RKO (cell line): Measurements from ENCODE around the gene PCSK6.

Experiments used
- DNase-seq: peaks from one replicate; pipeline ENCODE4 v3.0.0-alpha.2; 2016; ENCODE audit warnings: low spot score

The PCSK6 gene

DNA sequence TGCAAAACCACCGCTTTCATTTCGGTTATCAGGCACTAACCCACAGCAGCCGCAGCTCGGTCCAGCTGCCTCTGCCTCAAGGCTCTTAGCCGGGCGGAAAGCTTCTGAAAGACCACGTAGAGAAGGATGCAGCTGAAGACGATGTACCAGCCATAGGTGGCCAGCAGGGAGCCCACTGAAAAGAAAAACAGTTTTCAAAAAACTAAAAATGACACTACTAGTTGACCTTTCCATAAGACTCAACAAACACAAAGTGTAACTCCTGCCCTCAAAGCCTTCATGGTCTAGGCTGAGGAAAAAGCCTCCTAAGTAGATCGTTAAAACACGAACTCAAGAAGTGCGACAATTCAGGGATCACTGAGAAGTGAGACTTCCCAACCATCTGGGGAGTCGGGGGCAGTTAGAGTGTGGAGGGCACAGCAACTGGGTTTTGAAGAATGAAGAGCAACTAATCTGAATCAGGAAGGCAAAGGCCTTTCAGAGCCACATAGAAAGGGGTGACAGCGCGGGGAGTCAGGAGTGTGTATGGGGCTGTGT is 212.9 kb downstream of the PCSK6 start:
- DNase-seq, result peak; percentile 70

DNA sequence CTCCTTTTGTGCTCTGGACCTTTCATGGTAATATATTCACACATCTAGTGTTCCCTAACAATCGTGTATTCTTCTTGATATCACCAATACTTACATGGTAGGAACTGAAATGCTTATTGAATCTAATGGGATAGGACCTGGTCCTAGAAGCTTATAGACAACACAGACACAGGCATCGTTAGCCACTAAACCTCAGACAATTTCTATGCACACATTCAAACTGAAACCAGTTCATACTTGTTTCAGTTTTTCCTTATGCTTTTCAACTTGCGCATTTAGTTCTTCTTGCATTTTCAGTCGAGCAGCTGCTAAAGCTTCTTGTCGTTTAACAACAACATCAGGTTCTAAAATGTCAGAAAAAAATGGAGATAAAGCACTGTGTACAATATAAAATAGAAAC is 214.5 kb downstream of the PCSK6 start:
- DNase-seq, result no peak

DNA sequence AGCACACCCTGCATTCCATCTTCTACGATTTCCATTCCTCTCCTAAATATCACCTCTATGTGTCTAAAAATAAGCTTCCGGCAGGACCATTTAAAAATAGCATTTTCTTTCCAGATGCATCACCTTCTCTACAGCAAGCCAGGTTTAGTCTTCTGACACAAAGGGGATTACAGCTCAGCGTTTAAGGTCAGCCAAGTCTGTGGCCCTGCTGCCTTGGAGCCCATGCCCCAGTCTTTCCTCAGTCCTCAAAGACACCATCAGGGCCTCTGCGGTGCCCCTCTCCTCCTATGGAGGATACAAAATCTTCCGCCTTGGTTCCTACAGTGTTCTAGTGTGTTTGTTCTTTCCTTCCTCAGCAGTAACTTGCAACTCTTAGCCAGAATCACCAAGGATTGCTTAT is 216.0 kb downstream of the PCSK6 start:
- DNase-seq, result no peak

DNA sequence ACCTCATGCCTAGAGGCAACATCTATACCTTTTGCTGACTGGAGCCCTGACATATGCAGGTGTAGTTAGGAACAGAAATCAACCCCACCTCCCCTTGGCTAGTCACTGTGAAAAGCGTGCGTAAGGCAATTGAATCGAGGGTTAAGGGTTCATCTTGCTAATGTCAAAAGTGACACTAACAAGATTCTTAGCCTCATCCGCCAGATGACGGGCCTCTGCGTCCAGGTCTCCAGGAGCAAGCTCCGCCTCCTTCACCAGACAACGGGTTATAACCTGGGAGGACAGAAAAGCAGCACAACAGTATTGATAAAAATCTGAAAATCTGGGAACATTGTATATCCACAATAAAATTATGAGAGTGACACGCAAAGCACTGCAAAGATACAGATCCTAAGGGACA is 216.9 kb downstream of the PCSK6 start:
- DNase-seq, result no peak

DNA sequence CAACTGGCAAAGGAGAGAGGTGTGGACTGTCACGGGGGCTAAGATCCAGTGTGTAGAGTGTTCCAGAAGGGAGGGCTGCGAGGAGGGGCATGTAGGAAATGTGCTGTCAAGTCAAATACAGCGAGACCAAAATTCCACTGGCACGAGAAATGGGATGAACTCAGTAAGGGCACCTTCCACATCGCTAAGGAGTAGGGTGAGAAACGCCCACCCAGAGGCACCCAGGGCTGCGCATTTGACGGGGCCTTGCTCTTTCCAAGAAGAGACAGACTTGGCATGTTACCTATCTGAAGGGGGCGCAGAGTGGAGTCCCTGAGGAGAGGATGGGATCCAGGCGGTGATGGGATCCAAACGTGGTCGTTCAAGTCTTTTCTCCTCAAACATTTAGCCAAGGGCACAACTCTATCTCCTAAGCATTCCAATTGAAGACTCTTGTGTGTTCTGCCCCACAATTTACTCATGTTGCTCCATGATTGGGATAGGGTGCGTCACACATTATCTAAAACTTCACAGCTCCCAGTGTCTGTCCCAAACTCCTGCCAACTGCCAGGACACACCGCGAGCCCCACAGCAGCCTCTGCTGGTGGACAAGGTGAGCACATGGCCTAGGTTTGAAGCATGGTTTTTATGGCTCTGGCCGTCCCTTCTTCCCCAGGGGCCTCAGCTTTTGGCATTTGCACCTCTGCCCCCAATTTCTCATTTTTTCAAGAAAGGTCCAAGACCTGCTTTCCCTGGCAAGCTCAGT is 219.9 kb downstream of the PCSK6 start:
- no peak for DNase-seq

DNA sequence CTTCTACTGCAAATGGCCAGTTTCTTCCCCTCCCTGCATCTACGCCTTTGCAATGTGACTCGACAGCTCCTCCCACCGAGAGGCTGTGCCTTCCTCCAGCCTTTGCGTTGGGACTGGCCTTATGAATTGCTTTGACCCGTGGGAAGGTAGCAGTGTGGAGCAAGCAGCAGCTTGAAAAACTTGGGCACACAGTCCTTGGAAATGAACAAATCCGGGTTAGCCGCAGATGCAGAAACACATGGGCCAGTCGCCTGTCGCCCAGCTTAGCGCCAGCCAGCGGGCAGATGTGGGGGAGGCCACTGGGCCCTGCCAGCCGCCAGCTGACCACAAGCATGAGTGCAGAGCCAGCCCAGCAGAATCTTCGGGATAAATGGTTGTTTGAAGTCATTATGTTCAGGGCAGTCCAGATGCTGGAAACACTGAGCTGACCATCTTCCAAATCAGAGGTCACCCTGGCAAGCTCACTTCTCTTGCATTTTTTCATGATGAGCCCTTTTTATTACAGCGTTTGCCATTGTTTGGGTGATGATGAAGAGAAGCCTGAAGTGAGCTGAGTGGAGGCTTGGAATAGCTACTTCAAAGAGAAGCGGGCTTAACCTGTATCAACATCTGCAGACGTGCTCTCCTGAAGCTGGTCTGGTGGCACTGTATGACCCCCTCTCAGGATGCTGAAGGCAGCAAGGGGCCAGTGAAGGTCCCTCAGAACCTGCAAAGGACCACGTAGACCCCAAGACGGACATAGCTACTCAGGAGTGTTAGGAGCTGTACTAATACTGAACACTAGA is 222.0 kb downstream of the PCSK6 start:
- no peak for DNase-seq

DNA sequence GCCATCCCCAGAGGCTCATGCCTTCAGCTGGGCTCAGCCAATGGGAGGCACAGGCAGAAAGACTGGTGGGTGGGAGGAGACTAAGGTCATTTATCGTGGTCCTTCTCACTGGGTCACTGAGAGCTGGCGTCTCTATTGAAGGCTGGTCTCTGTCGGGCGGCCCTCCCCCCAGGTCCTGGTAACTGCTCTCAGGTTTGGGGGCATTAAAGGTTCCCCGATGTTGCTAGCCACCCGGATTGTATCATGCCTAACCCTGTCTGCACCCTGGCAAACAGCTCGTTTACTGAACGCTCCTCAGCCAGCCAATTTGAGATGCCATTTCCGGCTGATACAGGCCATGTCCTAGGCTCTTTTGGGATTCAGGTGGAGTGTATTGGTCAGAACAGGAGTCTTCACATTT is 222.7 kb downstream of the PCSK6 start:
- DNase-seq, result no peak

DNA sequence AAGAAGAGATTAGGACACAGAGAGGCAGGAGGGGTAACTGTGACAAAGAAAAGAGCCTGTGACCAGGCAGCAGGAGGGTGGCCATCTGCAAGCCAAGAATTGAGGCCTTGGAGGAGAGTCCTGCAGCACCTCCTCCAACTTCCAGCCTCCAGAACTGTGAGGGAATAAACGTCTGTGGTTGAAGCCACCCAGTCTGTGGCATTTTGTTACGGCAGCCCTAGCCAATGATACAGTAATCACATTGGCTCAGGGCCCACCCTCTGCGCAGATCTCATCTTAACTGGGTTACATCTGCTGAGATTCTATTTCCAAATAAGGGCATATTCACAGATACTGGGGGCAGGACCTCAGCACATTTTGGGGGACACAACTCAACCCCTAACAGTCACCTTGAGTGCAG is 223.5 kb downstream of the PCSK6 start:
- no peak for DNase-seq

DNA sequence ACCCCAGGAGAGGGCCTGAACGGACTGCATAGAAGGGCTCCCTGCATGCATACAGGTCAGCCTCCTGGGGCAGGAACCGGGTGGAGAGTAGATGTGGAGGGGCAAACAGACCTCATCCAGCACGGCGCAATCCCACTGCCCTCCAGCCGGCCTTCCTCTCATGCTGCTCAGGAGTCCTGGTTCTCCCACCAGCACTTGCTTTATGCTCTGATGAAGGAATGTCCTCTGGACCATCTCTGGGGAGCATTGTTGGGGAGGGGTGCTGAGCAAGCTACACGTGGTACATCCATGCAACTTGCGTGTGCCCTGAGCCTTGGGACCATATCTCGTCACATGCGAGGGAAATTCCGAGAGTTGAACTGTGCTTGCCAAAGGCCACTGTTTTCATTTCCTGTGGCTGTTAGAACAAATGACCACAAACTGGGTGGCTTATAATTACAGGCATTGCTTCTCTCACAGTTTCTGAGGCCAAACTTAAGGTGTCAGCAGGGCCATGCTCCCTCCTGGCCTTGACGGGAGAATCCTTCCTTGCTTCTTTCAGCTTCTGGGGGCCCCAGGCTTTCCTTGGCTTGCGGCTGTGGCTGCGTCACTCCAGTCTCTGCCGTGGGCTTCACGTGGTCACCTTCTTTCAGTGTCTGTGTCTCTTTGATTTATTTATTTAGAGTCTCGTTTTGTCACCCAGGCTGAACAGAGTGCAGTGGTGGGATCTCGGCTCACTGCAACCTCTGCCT is 224.4 kb downstream of the PCSK6 start:
- no peak for DNase-seq

DNA sequence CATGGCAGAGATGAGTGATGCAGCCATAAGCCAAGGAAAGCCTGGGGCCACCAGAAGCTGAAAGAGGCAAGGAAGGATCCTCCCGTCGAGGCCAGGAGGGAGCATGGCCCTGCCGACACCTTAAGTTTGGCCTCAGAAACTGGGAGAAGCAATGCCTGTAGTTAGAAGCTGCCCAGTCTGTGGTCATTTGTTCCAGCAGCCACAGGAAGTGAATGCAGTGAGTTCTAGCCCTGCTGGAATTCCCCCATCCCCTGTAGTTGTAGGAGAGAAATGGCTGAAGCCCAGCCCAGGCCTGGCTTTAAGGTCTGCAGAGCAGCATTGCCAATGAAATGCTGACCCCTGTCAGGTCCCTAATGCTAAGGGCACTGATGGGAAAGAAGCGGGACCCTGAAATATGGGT is 225.5 kb downstream of the PCSK6 start:
- no peak for DNase-seq

DNA sequence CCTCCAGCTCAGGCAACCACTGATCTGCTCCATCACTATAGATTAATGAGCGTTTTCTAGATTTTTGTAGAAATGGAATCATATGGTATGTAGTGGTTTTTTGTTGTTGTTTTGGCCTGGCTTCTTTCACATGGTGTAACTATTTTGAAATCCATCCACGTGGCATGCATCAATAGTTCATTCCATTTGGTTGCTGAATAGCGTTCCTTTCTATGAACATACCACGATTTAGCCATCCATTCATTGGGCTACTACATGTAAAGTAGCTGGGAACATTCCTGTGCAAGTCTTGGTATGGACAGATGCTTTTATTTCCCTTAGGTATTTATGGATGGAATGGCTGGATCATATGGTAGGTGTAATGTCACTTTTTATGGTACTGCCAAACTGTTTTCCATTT is 227.0 kb downstream of the PCSK6 start:
- no peak for DNase-seq

DNA sequence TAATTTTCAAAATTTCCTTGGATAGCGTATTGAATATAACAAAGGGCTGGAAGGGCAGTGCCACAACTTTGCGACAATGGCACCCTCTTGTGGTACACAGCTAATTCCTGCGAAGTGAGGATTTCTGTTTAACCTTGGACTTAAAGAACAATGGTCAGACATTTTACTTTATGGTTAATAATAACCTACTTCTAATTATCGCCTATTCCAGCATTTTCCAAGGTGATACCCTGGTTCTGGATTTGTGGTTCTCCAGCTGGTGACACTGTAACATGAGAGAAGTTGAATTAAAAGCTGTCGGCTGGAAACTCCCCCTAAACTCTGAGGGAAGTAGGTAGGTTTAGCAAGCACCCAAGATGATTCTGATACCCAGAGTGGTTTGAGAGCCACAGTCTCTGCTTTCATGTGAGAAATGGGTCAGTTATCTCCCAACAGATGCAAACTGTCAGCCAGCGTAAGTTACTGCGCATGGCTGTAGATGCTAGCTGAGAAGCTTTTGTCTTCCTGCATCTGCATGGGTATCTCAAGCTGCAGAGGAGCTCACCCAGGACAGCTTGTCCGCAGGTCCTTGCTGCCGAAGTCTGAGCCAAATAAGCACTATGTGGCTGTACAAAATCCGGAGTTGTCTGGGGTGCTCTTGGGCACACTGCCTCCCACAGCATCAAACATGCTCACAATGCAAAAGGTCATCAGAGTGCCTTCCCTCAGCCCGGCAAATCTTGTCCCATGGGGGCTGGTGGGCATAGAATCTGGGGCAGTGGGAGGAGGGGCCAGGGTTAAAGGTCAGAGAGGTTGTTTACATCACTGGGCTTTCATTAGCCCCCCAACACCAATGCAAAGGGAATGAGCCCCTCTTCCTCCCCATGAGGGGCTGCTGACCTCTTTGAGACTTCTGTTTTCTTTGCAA is 231.0 kb downstream of the PCSK6 start:
- DNase-seq, result peak; percentile 69

DNA sequence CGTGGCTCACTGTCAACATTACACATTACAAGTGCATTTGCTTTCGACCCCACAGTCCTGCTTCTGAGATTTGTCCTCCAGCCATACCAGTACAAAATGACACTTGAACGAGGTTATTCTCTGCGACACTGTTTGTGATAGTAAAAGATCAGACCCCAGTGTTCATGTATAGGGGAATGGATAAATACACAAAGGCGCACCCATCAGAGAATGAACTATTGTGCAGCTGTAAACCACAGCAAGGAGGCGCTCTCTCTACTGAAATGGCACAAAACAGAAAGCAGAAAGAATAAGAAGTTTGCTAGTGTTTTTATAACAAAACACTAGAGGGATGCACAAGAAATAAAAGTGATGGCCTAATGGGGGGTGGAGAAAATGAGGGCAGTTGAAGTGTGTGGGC is 232.8 kb downstream of the PCSK6 start:
- peak; percentile 32 for DNase-seq

DNA sequence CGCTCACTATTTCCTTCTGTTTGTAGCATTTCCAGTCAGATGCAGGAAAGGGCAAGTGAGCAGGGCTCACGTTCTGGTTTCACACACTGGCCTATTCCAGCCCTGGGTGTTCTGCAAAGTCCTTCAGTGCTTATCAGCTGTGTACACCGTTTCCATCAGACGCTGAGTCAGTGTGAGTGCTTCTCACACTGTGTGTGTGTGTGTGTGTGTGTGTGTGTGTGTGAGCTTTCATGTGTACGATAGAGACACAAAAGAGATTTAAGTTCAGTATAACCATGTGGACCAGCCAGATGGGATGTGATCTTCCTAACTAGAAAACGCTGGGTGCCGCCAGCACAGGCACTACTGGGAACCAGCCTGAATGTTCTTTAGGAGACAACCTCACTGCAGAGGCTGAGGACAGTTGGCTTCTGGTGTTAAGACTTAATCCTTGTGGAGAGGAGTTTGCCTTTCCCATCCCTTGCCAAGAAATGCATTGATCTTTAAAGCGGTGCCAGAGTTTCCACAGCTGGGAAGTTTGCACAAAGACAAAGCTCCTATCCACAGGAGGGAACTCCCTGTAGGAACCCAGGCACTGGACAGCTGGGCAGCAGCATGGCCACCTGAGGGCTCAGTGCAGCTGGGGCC is 233.8 kb downstream of the PCSK6 start:
- no peak for DNase-seq

DNA sequence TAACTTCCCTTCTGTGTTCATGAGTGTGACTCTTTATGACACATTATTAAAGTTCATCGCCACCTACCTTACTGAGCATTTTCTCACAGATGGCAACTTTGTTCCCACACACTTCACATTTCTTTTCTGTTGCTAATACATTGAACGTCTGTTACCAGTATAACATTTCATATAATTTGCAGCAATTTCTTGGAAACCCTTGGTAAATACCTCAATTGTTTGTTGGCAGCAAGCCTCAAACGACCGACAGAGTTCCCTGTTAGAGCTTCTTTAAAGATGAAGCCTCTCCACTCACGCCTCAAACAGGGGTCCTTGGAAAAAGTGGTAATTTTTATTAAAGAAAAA is 234.5 kb downstream of the PCSK6 start:
- DNase-seq, result no peak

DNA sequence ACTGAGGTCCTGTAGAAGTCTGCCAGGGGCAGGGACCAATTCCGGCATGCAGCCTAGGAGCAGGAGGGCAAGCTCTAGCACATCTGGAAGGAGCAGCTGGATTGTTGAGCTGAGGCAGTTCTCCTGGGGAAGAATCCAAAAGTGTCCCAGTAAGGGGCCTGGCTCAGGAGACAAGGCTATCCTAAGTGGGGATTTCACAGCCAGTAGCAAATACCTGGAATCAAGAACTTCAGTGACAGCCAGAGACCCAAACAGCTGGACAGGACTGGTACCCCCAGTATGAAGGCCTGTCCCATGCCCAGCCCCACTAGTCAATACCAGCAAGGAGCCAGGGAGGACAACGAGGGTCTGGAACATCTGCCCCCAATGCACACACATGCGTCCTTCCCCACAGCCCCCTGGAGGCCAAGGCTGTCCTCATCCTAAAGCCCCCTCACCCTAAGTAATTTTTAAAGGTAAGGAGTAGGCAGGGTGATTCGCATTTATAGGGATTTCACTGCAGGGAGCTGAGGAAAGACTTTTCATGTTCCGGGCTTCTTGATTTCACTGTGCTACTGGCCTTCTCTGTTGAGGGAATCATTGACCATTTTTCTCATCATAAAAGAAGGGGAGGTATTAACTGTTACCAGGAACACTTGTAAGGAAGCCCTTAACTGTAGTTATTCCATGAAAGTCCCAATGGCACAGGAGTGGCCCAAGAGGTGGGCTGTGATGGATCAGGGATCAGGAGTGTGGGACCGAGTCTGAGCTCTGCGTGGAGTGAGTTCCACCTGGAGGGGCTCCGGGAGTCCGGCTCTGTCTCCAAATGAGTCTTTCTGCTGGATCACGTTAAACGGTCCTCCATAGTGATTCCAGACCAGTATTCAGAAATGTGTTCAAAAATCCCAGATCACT is 235.1 kb downstream of the PCSK6 start:
- DNase-seq, result no peak
